Ishikawa (cell line): ENCODE measurements around the gene PCID2.

ENCODE experiments used
- CEBPB ChIP-seq: IDR thresholded peaks from 2 replicates; pipeline ENCODE4 v1.6.1; 2012
- EGR1 ChIP-seq: IDR thresholded peaks from 2 replicates; pipeline ENCODE4 v1.6.1; 2012
- EP300 ChIP-seq: IDR thresholded peaks from 2 replicates; pipeline ENCODE4 v1.6.1; 2012; ENCODE audit warnings: borderline replicate concordance
- MAX ChIP-seq: IDR thresholded peaks from 2 replicates; pipeline ENCODE4 v1.6.1; 2012
- NFIC ChIP-seq: IDR thresholded peaks from 2 replicates; pipeline ENCODE4 v1.6.1; 2012
- RAD21 ChIP-seq: IDR thresholded peaks from 2 replicates; pipeline ENCODE4 v1.6.1; 2012; ENCODE audit warnings: low read depth
- REST ChIP-seq: IDR thresholded peaks from 2 replicates; pipeline ENCODE4 v1.6.1; 2012; ENCODE audit warnings: low read depth, mild to moderate bottlenecking
- TAF1 ChIP-seq: IDR thresholded peaks from 2 replicates; pipeline ENCODE4 v1.6.1; 2012; ENCODE audit warnings: low read depth, mild to moderate bottlenecking
- TCF12 ChIP-seq: IDR thresholded peaks from 2 replicates; pipeline ENCODE4 v1.6.1; 2012; ENCODE audit warnings: low read depth
- TEAD4 ChIP-seq: IDR thresholded peaks from 2 replicates; pipeline ENCODE4 v1.6.1; 2012
- YY1 ChIP-seq: IDR thresholded peaks from 2 replicates; pipeline ENCODE4 v1.6.1; 2012; ENCODE audit warnings: low read depth
- ZBTB7A ChIP-seq: IDR thresholded peaks from 2 replicates; pipeline ENCODE4 v1.6.1; 2012; ENCODE audit warnings: low read depth
- TF ChIP-seq, protein P1 (sequence below): IDR thresholded peaks from 2 replicates; pipeline ENCODE4 v1.6.1; 2012

GRCh38 chr13:113143466-113144254 is 64.8 kb downstream of the PCID2 start:
- TF ChIP-seq CEBPB (no peak), RAD21 (no peak), YY1 (no peak), EGR1 (no peak), TCF12 (no peak), ZBTB7A (no peak), EP300 (no peak), NFIC (no peak), TAF1 (no peak), MAX (no peak), REST (no peak), TEAD4 (no peak)
- TF ChIP-seq, protein P1, sequence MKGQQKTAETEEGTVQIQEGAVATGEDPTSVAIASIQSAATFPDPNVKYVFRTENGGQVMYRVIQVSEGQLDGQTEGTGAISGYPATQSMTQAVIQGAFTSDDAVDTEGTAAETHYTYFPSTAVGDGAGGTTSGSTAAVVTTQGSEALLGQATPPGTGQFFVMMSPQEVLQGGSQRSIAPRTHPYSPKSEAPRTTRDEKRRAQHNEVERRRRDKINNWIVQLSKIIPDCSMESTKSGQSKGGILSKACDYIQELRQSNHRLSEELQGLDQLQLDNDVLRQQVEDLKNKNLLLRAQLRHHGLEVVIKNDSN = no peak
